Measurements from ENCODE around the gene GLS2. TPM values are rescaled to one million over a fixed set of nuclear protein-coding genes. Genes with fewer than 3 reads are reported as not detected.

GLS2 gene
- total and polyA plus RNA-seq, 9 of the 15 experiments (the other 6 are each of a cell fraction or from before 2014, with no cell fraction given) = 0.11 TPM; not detected in 8

DNA sequence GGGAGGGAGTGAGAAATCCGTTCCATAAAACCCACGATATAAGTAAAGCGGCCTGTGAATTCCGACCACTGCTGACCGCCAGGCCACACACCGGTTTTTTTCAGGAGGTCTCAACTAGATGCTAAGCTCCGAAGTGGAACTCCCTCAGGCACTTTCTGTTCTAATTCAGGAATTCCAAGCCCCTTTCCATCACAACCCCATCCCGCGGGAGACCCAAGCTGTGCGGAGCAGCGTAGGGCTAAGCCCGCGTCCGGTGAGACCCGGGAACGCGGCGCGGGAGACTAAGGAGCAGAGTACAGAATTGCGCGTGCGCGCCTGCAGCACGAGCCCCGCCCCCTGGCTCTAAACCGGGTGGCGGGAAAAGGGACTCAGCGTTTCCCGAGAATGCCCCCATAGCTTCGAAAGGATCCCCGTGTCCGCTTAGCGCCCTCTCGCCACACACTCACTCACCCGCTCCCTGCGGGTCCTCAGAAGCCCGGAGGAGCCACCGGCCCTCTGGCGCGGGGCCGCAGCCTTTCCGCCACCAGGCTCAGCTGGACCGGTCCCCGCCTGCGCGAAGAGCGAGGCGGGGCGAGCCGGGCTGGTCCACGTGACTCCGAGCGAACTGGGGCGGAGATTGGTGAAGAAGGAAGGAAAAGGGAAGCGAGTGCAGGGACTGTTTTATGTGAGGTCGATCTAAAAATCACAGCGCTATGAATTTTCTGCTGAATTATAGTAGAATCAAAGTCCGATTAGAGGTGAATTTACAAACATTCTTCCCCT lies 38.9 kb downstream of the GLS2 start, which contains the start of gene TIMELESS (continued):
- TF ChIP-seq, protein P1, sequence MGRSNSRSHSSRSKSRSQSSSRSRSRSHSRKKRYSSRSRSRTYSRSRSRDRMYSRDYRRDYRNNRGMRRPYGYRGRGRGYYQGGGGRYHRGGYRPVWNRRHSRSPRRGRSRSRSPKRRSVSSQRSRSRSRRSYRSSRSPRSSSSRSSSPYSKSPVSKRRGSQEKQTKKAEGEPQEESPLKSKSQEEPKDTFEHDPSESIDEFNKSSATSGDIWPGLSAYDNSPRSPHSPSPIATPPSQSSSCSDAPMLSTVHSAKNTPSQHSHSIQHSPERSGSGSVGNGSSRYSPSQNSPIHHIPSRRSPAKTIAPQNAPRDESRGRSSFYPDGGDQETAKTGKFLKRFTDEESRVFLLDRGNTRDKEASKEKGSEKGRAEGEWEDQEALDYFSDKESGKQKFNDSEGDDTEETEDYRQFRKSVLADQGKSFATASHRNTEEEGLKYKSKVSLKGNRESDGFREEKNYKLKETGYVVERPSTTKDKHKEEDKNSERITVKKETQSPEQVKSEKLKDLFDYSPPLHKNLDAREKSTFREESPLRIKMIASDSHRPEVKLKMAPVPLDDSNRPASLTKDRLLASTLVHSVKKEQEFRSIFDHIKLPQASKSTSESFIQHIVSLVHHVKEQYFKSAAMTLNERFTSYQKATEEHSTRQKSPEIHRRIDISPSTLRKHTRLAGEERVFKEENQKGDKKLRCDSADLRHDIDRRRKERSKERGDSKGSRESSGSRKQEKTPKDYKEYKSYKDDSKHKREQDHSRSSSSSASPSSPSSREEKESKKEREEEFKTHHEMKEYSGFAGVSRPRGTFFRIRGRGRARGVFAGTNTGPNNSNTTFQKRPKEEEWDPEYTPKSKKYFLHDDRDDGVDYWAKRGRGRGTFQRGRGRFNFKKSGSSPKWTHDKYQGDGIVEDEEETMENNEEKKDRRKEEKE (IDR thresholded peaks at IDR 0.05; ENCODE audit: borderline replicate concordance in 1 of 2, control insufficient read depth in 1 of 2, low read depth in 2 of 2, low read length in 1 of 2) = no peak
- no peak for TF ChIP-seq SLC30A9 (CRISPR knock-in tag; IDR thresholded peaks at IDR 0.05)
- TF ChIP-seq, protein P2, sequence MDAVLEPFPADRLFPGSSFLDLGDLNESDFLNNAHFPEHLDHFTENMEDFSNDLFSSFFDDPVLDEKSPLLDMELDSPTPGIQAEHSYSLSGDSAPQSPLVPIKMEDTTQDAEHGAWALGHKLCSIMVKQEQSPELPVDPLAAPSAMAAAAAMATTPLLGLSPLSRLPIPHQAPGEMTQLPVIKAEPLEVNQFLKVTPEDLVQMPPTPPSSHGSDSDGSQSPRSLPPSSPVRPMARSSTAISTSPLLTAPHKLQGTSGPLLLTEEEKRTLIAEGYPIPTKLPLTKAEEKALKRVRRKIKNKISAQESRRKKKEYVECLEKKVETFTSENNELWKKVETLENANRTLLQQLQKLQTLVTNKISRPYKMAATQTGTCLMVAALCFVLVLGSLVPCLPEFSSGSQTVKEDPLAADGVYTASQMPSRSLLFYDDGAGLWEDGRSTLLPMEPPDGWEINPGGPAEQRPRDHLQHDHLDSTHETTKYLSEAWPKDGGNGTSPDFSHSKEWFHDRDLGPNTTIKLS (IDR thresholded peaks at IDR 0.05; ENCODE audit: borderline replicate concordance, low read depth) = no peak
- TF ChIP-seq RBM22 (IDR thresholded peaks at IDR 0.05; ENCODE audit: low read depth, low read length, poor library complexity, severe bottlenecking) = no peak
- TF ChIP-seq, protein P3, sequence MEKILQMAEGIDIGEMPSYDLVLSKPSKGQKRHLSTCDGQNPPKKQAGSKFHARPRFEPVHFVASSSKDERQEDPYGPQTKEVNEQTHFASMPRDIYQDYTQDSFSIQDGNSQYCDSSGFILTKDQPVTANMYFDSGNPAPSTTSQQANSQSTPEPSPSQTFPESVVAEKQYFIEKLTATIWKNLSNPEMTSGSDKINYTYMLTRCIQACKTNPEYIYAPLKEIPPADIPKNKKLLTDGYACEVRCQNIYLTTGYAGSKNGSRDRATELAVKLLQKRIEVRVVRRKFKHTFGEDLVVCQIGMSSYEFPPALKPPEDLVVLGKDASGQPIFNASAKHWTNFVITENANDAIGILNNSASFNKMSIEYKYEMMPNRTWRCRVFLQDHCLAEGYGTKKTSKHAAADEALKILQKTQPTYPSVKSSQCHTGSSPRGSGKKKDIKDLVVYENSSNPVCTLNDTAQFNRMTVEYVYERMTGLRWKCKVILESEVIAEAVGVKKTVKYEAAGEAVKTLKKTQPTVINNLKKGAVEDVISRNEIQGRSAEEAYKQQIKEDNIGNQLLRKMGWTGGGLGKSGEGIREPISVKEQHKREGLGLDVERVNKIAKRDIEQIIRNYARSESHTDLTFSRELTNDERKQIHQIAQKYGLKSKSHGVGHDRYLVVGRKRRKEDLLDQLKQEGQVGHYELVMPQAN (IDR thresholded peaks at IDR 0.05; ENCODE audit: borderline replicate concordance) = peak; percentile 86
- no peak for TF ChIP-seq ZNF408 (CRISPR knock-in tag; IDR thresholded peaks at IDR 0.05; ENCODE audit: low read depth)
- no peak for TF ChIP-seq ZNF354B (CRISPR knock-in tag; IDR thresholded peaks at IDR 0.05)
- no peak for TF ChIP-seq HLTF (IDR thresholded peaks at IDR 0.05)
- TF ChIP-seq SIN3A (IDR thresholded peaks at IDR 0.05; ENCODE audit: borderline replicate concordance in 2 of 2, control insufficient read depth in 1 of 2, low read depth in 2 of 2, low read length in 2 of 2) = peak; percentile 61 to 85; a peak in 2 of 4 replicates
- peak; percentile 90 for TF ChIP-seq SUPT5H (IDR thresholded peaks at IDR 0.05)
- TF ChIP-seq ZC3H11A (IDR thresholded peaks at IDR 0.05; ENCODE audit: low read depth, low read length) = no peak
- TF ChIP-seq DPF2 (IDR thresholded peaks at IDR 0.05) = no peak
- TF ChIP-seq, protein P4, sequence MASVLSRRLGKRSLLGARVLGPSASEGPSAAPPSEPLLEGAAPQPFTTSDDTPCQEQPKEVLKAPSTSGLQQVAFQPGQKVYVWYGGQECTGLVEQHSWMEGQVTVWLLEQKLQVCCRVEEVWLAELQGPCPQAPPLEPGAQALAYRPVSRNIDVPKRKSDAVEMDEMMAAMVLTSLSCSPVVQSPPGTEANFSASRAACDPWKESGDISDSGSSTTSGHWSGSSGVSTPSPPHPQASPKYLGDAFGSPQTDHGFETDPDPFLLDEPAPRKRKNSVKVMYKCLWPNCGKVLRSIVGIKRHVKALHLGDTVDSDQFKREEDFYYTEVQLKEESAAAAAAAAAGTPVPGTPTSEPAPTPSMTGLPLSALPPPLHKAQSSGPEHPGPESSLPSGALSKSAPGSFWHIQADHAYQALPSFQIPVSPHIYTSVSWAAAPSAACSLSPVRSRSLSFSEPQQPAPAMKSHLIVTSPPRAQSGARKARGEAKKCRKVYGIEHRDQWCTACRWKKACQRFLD (CRISPR knock-in tag; IDR thresholded peaks at IDR 0.05) = peak; percentile 41; the same call in 1 of the 2 replicates
- TF ChIP-seq, protein P5, sequence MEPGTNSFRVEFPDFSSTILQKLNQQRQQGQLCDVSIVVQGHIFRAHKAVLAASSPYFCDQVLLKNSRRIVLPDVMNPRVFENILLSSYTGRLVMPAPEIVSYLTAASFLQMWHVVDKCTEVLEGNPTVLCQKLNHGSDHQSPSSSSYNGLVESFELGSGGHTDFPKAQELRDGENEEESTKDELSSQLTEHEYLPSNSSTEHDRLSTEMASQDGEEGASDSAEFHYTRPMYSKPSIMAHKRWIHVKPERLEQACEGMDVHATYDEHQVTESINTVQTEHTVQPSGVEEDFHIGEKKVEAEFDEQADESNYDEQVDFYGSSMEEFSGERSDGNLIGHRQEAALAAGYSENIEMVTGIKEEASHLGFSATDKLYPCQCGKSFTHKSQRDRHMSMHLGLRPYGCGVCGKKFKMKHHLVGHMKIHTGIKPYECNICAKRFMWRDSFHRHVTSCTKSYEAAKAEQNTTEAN (CRISPR knock-in tag; IDR thresholded peaks at IDR 0.05) = no peak; the same call in 1 of the 2 replicates
- TF ChIP-seq, protein P6, sequence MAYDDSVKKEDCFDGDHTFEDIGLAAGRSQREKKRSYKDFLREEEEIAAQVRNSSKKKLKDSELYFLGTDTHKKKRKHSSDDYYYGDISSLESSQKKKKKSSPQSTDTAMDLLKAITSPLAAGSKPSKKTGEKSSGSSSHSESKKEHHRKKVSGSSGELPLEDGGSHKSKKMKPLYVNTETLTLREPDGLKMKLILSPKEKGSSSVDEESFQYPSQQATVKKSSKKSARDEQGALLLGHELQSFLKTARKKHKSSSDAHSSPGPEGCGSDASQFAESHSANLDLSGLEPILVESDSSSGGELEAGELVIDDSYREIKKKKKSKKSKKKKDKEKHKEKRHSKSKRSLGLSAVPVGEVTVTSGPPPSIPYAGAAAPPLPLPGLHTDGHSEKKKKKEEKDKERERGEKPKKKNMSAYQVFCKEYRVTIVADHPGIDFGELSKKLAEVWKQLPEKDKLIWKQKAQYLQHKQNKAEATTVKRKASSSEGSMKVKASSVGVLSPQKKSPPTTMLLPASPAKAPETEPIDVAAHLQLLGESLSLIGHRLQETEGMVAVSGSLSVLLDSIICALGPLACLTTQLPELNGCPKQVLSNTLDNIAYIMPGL (CRISPR knock-in tag; IDR thresholded peaks at IDR 0.05) = no peak

Measured in K562 (cell line).